ENCODE measurements around the gene BLOC1S4. TPM values are rescaled to one million over a fixed set of nuclear protein-coding genes. Genes with fewer than 3 reads are reported as not detected.
"Not testable (repeated sequence)": the region's sequence is repeated elsewhere in the genome, so short reads cannot be mapped to it uniquely, and the experiment has no call there.

Gene BLOC1S4
- total and polyA plus RNA-seq, 2 donors, result 5.6 to 12.4 TPM

- DNase-seq (ENCODE audit: extremely low spot score), result no peak
- 19% methylated on average over 7 of the region's 7 CpGs for WGBS
- H3K4me1 ChIP-seq (ENCODE audit: insufficient read depth), result no peaks in the 10 kb centered on the region
- no peak overlapping the region for H3K27ac ChIP-seq (ENCODE audit: low read depth)
- H3K4me3 ChIP-seq (ENCODE audit: low read depth, low read length), result peak overlapping the region; percentile 73
- no peaks in the 10 kb centered on the region for H3K36me3 ChIP-seq (ENCODE audit: insufficient read depth)
These were observed 1.1 kb downstream of the BLOC1S4 start for GRCh38 chr4:6716958-6717655.

GRCh38 chr4:6718932-6719610 lies 3.1 kb downstream of the BLOC1S4 start:
- Histone ChIP-seq H3K36me3 (ENCODE audit: insufficient read depth) (no peaks in the 10 kb centered on the region), H3K4me1 (ENCODE audit: insufficient read depth) (no peaks in the 10 kb centered on the region), H3K27ac (ENCODE audit: low read depth) (no peak overlapping the region), H3K4me3 (ENCODE audit: low read depth, low read length) (no peak overlapping the region)
- WGBS, result 84% methylated on average over 7 of the region's 7 CpGs
- DNase-seq (ENCODE audit: extremely low spot score), result no peak

GRCh38 chr4:6719611-6720179 lies 3.7 kb downstream of the BLOC1S4 start:
- H3K4me1 ChIP-seq (ENCODE audit: insufficient read depth), result no peaks in the 10 kb centered on the region
- no peak overlapping the region for H3K4me3 ChIP-seq (ENCODE audit: low read depth, low read length)
- no peaks in the 10 kb centered on the region for H3K36me3 ChIP-seq (ENCODE audit: insufficient read depth)
- WGBS, result 73% methylated on average over 8 of the region's 8 CpGs
- no peak overlapping the region for H3K27ac ChIP-seq (ENCODE audit: low read depth)
- no peak for DNase-seq (ENCODE audit: extremely low spot score)

- DNase-seq (ENCODE audit: extremely low spot score), result no peak
- Histone ChIP-seq H3K36me3 (ENCODE audit: insufficient read depth) (no peaks in the 10 kb centered on the region), H3K4me3 (ENCODE audit: low read depth, low read length) (no peak overlapping the region), H3K27ac (ENCODE audit: low read depth) (no peak overlapping the region), H3K4me1 (ENCODE audit: insufficient read depth) (no peaks in the 10 kb centered on the region)
- 6% methylated on average over 14 of the region's 14 CpGs for WGBS
These were observed 4.3 kb downstream of the BLOC1S4 start for GRCh38 chr4:6720202-6720699.

- 97% methylated on average over 10 of the region's 10 CpGs for WGBS
- DNase-seq (ENCODE audit: extremely low spot score), result no peak
These were observed 5.1 kb downstream of the BLOC1S4 start for GRCh38 chr4:6721121-6721520.

GRCh38 chr4:6722891-6723290 lies 6.9 kb downstream of the BLOC1S4 start:
- Histone ChIP-seq H3K4me1 (ENCODE audit: insufficient read depth) (no peaks in the 10 kb centered on the region), H3K27ac (ENCODE audit: low read depth) (no peak overlapping the region), H3K36me3 (ENCODE audit: insufficient read depth) (no peaks in the 10 kb centered on the region), H3K4me3 (ENCODE audit: low read depth, low read length) (no peak overlapping the region)
- WGBS, result 96% methylated on average over 12 of the region's 12 CpGs
- DNase-seq (ENCODE audit: extremely low spot score), result no peak

More at GRCh38 chr4:6721121-6721520, 5.1 kb downstream of the BLOC1S4 start:
- H3K36me3 ChIP-seq (ENCODE audit: insufficient read depth), result no peaks in the 10 kb centered on the region
- H3K4me1 ChIP-seq (ENCODE audit: insufficient read depth), result no peaks in the 10 kb centered on the region
- H3K4me3 ChIP-seq (ENCODE audit: low read depth, low read length), result no peak overlapping the region
- no peak overlapping the region for H3K27ac ChIP-seq (ENCODE audit: low read depth)

GRCh38 chr4:6723851-6724250 lies 7.9 kb downstream of the BLOC1S4 start:
- Histone ChIP-seq H3K4me3 (ENCODE audit: low read depth, low read length) (no peak overlapping the region), H3K4me1 (ENCODE audit: insufficient read depth) (no peaks in the 10 kb centered on the region), H3K36me3 (ENCODE audit: insufficient read depth) (no peaks in the 10 kb centered on the region), H3K27ac (ENCODE audit: low read depth) (no peak overlapping the region)
- DNase-seq (ENCODE audit: extremely low spot score), result no peak
- WGBS, result 88% methylated on average over 8 of the region's 8 CpGs

GRCh38 chr4:6724421-6725111 lies 8.6 kb downstream of the BLOC1S4 start:
- H3K4me1 ChIP-seq (ENCODE audit: insufficient read depth), result no peaks in the 10 kb centered on the region
- no peaks in the 10 kb centered on the region for H3K36me3 ChIP-seq (ENCODE audit: insufficient read depth)
- DNase-seq (ENCODE audit: extremely low spot score), result no peak
- H3K4me3 ChIP-seq (ENCODE audit: low read depth, low read length), result no peak overlapping the region
- no peak overlapping the region for H3K27ac ChIP-seq (ENCODE audit: low read depth)
- 84% methylated on average over 21 of the region's 21 CpGs for WGBS

- H3K36me3 ChIP-seq (ENCODE audit: insufficient read depth); DNase-seq (ENCODE audit: extremely low spot score); H3K4me3 ChIP-seq (ENCODE audit: low read depth, low read length); H3K4me1 ChIP-seq (ENCODE audit: insufficient read depth); H3K27ac ChIP-seq (ENCODE audit: low read depth): not testable (repeated sequence)
- 93% methylated on average over 16 of the region's 16 CpGs for WGBS
These were observed 9.5 kb downstream of the BLOC1S4 start for GRCh38 chr4:6725427-6725961.

GRCh38 chr4:6727081-6727942 lies 11.3 kb downstream of the BLOC1S4 start:
- H3K36me3 ChIP-seq (ENCODE audit: insufficient read depth), result no peaks in the 10 kb centered on the region
- no peak overlapping the region for H3K4me3 ChIP-seq (ENCODE audit: low read depth, low read length)
- no peaks in the 10 kb centered on the region for H3K4me1 ChIP-seq (ENCODE audit: insufficient read depth)
- no peak overlapping the region for H3K27ac ChIP-seq (ENCODE audit: low read depth)
- 76% methylated on average over 31 of the region's 31 CpGs for WGBS
- no peak for DNase-seq (ENCODE audit: extremely low spot score)

- Histone ChIP-seq H3K27ac (ENCODE audit: low read depth) (no peak overlapping the region), H3K4me1 (ENCODE audit: insufficient read depth) (no peaks in the 10 kb centered on the region), H3K36me3 (ENCODE audit: insufficient read depth) (no peaks in the 10 kb centered on the region), H3K4me3 (ENCODE audit: low read depth, low read length) (no peak overlapping the region)
- DNase-seq (ENCODE audit: extremely low spot score), result no peak
- WGBS, result 79% methylated on average over 3 of the region's 3 CpGs
These were observed 11.9 kb downstream of the BLOC1S4 start for GRCh38 chr4:6727943-6728250.

- Histone ChIP-seq H3K4me1 (ENCODE audit: insufficient read depth) (no peaks in the 10 kb centered on the region), H3K36me3 (ENCODE audit: insufficient read depth) (no peaks in the 10 kb centered on the region), H3K27ac (ENCODE audit: low read depth) (no peak overlapping the region), H3K4me3 (ENCODE audit: low read depth, low read length) (no peak overlapping the region)
- DNase-seq (ENCODE audit: extremely low spot score), result no peak
- WGBS, result 86% methylated on average over 15 of the region's 15 CpGs
These were observed 12.5 kb downstream of the BLOC1S4 start for GRCh38 chr4:6728320-6729029.
